ENCODE results near the gene IFRD2. TPM values are rescaled to one million over a fixed set of nuclear protein-coding genes. Genes with fewer than 3 reads are reported as not detected.

Gene IFRD2
- total and polyA plus RNA-seq, 2 of the 8 experiments (the other 6 are each of a cell fraction or from before 2014, with no cell fraction given), result 76.7 to 88.8 TPM

GRCh38 chr3:50258029-50258680, 34.1 kb downstream of the IFRD2 start:
- no peak overlapping the region for H2BK12ac ChIP-seq (ENCODE audit: low read depth, low read length)
- no peaks in the 10 kb centered on the region for H3K9me3 ChIP-seq (ENCODE audit: insufficient read depth in 2 of 2, low read depth in 1 of 2, low read length in 1 of 2)
- H4K20me1 ChIP-seq (replicated peaks in 1 of 2; ENCODE audit: control insufficient read depth in 1 of 2, insufficient read depth in 2 of 2, low read length in 2 of 2), result peaks cover 2 to 12% of the 10 kb centered on the region in 2 experiments
- peaks cover 15 to 26% (median 21%) of the 10 kb centered on the region in 4 experiments; a peak in 7 of 8 replicates for H3K36me3 ChIP-seq (ENCODE audit: control insufficient read depth in 2 of 4, insufficient read depth in 4 of 4, low read length in 3 of 4)
- H3K79me2 ChIP-seq (ENCODE audit: control insufficient read depth in 1 of 2, insufficient read depth in 2 of 2, low read length in 2 of 2), result no peaks in the 10 kb centered on the region
- no peak overlapping the region for H3K4me3 ChIP-seq (ENCODE audit: extremely low read depth in 1 of 4, insufficient read depth in 2 of 4, low read depth in 3 of 4, low read length in 4 of 4)
- H3K27me3 ChIP-seq (replicated peaks in 1 of 4; ENCODE audit: control insufficient read depth in 3 of 4, extremely low read depth in 1 of 4, insufficient read depth in 3 of 4, low read length in 3 of 4), result no peaks in the 10 kb centered on the region
- H4K91ac ChIP-seq (replicated peaks; ENCODE audit: insufficient read length, low read length), result no peak overlapping the region
- no peak overlapping the region for H2AFZ ChIP-seq (ENCODE audit: low read length)
- no peak overlapping the region for H3K4me2 ChIP-seq (ENCODE audit: insufficient read depth in 1 of 2, low read depth in 2 of 2, low read length in 2 of 2)
- no peak overlapping the region for H2BK20ac ChIP-seq (ENCODE audit: low read length)
- no peak overlapping the region for H4K5ac ChIP-seq (ENCODE audit: insufficient read length, low read depth, low read length)
- DNase-seq (ENCODE audit: low read depth in 1 of 2, low spot score in 2 of 2) (no peak), FAIRE-seq (no peak)
- ChIA-PET POLR2A (ENCODE audit: partially characterized antibody) (interaction anchor here (0.7 to 4.3 kb wide), 8 partner anchors 8 to 64 kb away, joined by 3 to 22 read pairs (median 4); partner anchors contain the start of gene GNAI2), CTCF (ENCODE audit: partially characterized antibody) (interaction anchor here (0.6 to 53.5 kb wide), 10 partner anchors 9 to 920 kb away, joined by 3 to 2149 read pairs (median 66); partner anchors contain the start of genes GNAI2, GNAT1, LSMEM2 and SEMA3B)
- no peak overlapping the region for H2BK5ac ChIP-seq (ENCODE audit: low read depth, low read length)
- no peak overlapping the region for H2AK5ac ChIP-seq (ENCODE audit: low read depth, low read length)
- H3K4me1 ChIP-seq (replicated peaks in 1 of 4; ENCODE audit: control insufficient read depth in 3 of 4, insufficient read depth in 4 of 4, low read length in 3 of 4), result peaks cover 0 to 14% (median 12%) of the 10 kb centered on the region in 4 experiments; a peak in 6 of 7 replicates
- H3K9ac ChIP-seq (replicated peaks in 1 of 4; ENCODE audit: extremely low read depth in 1 of 4, low read depth in 3 of 4, low read length in 3 of 4), result no peak overlapping the region
- H3K27ac ChIP-seq (ENCODE audit: low read depth, low read length), result no peak overlapping the region
- H3K23me2 ChIP-seq (ENCODE audit: low read depth, low read length), result no peaks in the 10 kb centered on the region
- no peak overlapping the region for H3K4ac ChIP-seq (replicated peaks; ENCODE audit: insufficient read length, low read depth, low read length)
- H3K56ac ChIP-seq (replicated peaks; ENCODE audit: insufficient read length, low read depth, low read length), result no peak overlapping the region
- WGBS, 2 experiments (ENCODE audit: extremely low coverage in 1 of 2, insufficient coverage in 1 of 2, insufficient read length in 1 of 2, insufficient replicate concordance in 2 of 2, low coverage in 1 of 2, low lambda C conversion rate in 2 of 2, missing lambda C conversion rate in 1 of 2), result 83% methylated on average over 17 of the region's 17 CpGs; no CpG with 5 or more reads in 1 of the 2 experiments
- H2BK120ac ChIP-seq (replicated peaks; ENCODE audit: low read depth, low read length), result no peak overlapping the region
- H3K79me1 ChIP-seq (ENCODE audit: low read depth, low read length), result peaks cover 6% of the 10 kb centered on the region; the same call in 1 of the 2 replicates
- H3K23ac ChIP-seq (ENCODE audit: insufficient read length), result no peak overlapping the region
- H3K14ac ChIP-seq (ENCODE audit: insufficient read length), result no peak overlapping the region
- no peak overlapping the region for H3K18ac ChIP-seq (ENCODE audit: extremely low read depth, low read length)
- H4K8ac ChIP-seq (ENCODE audit: extremely low read depth, insufficient read depth, low read length), result no peak overlapping the region
- no peak overlapping the region for H2BK15ac ChIP-seq (ENCODE audit: low read length)
- TF ChIP-seq ATF2 (IDR thresholded peaks at IDR 0.05; ENCODE audit: low read length), result no peak
- TF ChIP-seq PHF8 (conservative IDR thresholded peaks at IDR 0.05; ENCODE audit: low read depth, low read length), result no peak
- no peak for TF ChIP-seq CBX8 (IDR thresholded peaks at IDR 0.05; ENCODE audit: borderline replicate concordance, low read depth, low read length)
- no peak for TF ChIP-seq HDAC2 (IDR thresholded peaks at IDR 0.05; ENCODE audit: borderline replicate concordance in 1 of 2, low read depth in 2 of 2, low read length in 2 of 2)
- TF ChIP-seq CHD2 (IDR thresholded peaks at IDR 0.05; ENCODE audit: low read length), result no peak
- no peak for TF ChIP-seq JUND (IDR thresholded peaks at IDR 0.05; ENCODE audit: low read length)
- TF ChIP-seq USF2 (IDR thresholded peaks at IDR 0.05; ENCODE audit: low read length), result no peak
- TF ChIP-seq CBX5 (IDR thresholded peaks at IDR 0.05; ENCODE audit: low read depth, low read length), result no peak
- TF ChIP-seq CEBPB (IDR thresholded peaks at IDR 0.05; ENCODE audit: low read depth, low read length), result no peak

Data from H1 (cell line).